T-helper 17 cell (primary cell): ENCODE data around the gene BID. TPM values are rescaled to one million over a fixed set of nuclear protein-coding genes. Genes with fewer than 3 reads are reported as not detected.
A peak's percentile ranks its signal among the peaks of the same experiment; 100 is the strongest.

Experiments used
- ATAC-seq: fragments of 150-1000 bp; cut with Tn5 transposase; 2 replicates; pipeline ENCODE4 v1.10.0; 2021; ENCODE audit warnings: mild to moderate bottlenecking, moderate library complexity
- DNase-seq, 3 donors: peaks; one replicate each; pipeline versions ENCODE4 v3.0.0 to v3.0.0-alpha.2; 2020 to 2021
- H3K9me3 ChIP-seq: one replicate; pipeline ENCODE4 v1.7.0; 2013; ENCODE audit warnings: low read length, mild to moderate bottlenecking; ENCODE audit not compliant: control insufficient read depth, poor library complexity, severe bottlenecking
- H3K27ac Mint-ChIP-seq: one replicate; pipeline ENCODE4 v1.8.0; 2022; ENCODE audit warnings: mild to moderate bottlenecking, moderate library complexity, mixed read lengths
- H3K27me3 Mint-ChIP-seq: one replicate; pipeline ENCODE4 v1.8.0; 2022; ENCODE audit warnings: mixed read lengths
- H3K36me3 Mint-ChIP-seq: one replicate; pipeline ENCODE4 v1.8.0; 2022; ENCODE audit warnings: low read depth, mixed read lengths
- H3K4me1 Mint-ChIP-seq: one replicate; pipeline ENCODE4 v1.8.0; 2022; ENCODE audit warnings: mild to moderate bottlenecking, mixed read lengths
- H3K4me3 Mint-ChIP-seq: one replicate; pipeline ENCODE4 v1.8.0; 2022; ENCODE audit warnings: mild to moderate bottlenecking, moderate library complexity, mixed read lengths
- total RNA-seq, 4 donors: library from RNA in 2 of 4; stranded (reverse) in 2 of 4; gene quantifications; one replicate each; pipeline ENCODE4 v1.2.3 and lab custom pipeline; 2022 to 2026

The BID gene
- 10 to 100 TPM; 18.3 to 24.2 TPM for total RNA-seq
- total RNA-seq (lab: John Stamatoyannopoulos, UW), result 15.2 to 44.4 reads per million in 2 donors

GRCh38 chr22:17774206-17774925 is at the start of gene BID:
BID (minus strand) TSS chr22:17774469; CDS start chr22:17750116, 24,353 bp downstream.
- H3K9me3 ChIP-seq, result no peaks in the 10 kb centered on the region
- H3K4me3 Mint-ChIP-seq, result peak within 1 kb of the TSS; percentile 94
- peak; percentile 20 to 47 (median 40) for DNase-seq
- H3K27ac Mint-ChIP-seq, result peak within 1 kb of the TSS; percentile 98
- H3K4me1 Mint-ChIP-seq, result peaks cover 60% of the 10 kb centered on the region
- no peaks in the 10 kb centered on the region for H3K27me3 Mint-ChIP-seq
- ATAC-seq, result peak; percentile 52
- no peaks in the 10 kb centered on the region for H3K36me3 Mint-ChIP-seq

GRCh38 chr22:17823964-17824363 is 49.7 kb upstream of the BID start:
- no peak for ATAC-seq
- Mint-ChIP-seq H3K4me1 (peaks cover 4% of the 10 kb centered on the region), H3K4me3 (no peak overlapping the region), H3K27me3 (no peaks in the 10 kb centered on the region), H3K27ac (no peak overlapping the region), H3K36me3 (peaks cover 8% of the 10 kb centered on the region)
- H3K9me3 ChIP-seq, result no peaks in the 10 kb centered on the region
- DNase-seq, result no peak

- Mint-ChIP-seq H3K4me1 (peaks cover 4% of the 10 kb centered on the region), H3K27ac (no peak overlapping the region), H3K36me3 (peaks cover 8% of the 10 kb centered on the region), H3K27me3 (no peaks in the 10 kb centered on the region), H3K4me3 (no peak overlapping the region)
- H3K9me3 ChIP-seq, result no peaks in the 10 kb centered on the region
- DNase-seq (no peak), ATAC-seq (no peak)
Measured at GRCh38 chr22:17823226-17823625, 49.0 kb upstream of the BID start.

DNA sequence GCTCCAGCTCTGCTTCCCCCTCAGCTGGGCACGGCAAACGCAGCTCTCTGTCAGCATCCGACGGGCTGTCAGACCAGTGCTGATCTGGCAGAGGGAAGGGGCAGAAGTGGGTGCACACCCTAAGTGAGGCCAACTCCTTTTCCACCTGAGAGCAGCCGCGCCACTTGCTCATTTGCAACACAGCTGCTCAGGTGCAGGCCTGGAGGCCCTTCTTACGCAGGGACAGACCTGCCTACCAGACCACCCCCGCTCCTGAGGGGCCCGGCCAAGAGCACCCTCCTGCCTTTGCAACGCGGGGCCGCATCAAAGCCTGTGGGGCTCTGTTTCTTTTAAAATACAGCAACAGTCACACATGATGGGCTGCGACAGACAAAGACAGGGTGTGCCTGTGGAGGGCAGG is 47.8 kb upstream of the BID start:
- H3K9me3 ChIP-seq, result no peaks in the 10 kb centered on the region
- ATAC-seq, result no peak

DNA sequence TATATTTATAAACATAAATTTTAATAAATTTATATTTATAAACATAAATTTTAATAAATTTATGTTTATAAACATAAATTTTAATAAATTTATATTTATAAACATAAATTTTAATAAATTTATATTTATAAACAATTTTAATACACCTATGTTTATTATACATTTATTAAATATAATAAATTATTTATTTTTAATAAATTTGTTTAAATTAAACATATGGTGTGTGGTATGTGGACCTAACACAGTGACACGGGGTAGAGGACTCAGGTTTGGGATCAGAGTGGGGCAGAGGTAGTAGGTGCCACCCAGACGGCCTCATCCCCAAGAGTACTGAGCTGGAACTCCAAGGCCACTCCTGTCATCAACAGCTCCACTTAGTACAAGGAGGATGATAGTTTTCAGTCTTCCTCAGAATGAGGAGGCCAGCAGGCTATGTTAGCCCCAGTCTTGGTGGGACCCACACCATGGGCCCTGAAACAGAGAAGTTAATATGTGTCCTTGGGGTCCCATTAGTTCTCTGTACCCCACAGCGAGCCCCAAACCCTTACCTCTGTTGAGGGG is 46.7 kb upstream of the BID start:
- Mint-ChIP-seq H3K4me3 (no peak overlapping the region), H3K4me1 (peaks cover 1% of the 10 kb centered on the region), H3K27me3 (no peaks in the 10 kb centered on the region), H3K27ac (no peak overlapping the region), H3K36me3 (peaks cover 1% of the 10 kb centered on the region)
- no peak for DNase-seq
- no peak for ATAC-seq
- H3K9me3 ChIP-seq, result no peaks in the 10 kb centered on the region

More for the DNA sequence above, 47.8 kb upstream of the BID start:
- no peak for DNase-seq
- Mint-ChIP-seq H3K36me3 (peaks cover 6% of the 10 kb centered on the region), H3K4me1 (peaks cover 4% of the 10 kb centered on the region), H3K27ac (no peak overlapping the region), H3K27me3 (no peaks in the 10 kb centered on the region), H3K4me3 (no peak overlapping the region)

GRCh38 chr22:17818649-17819048 is 44.4 kb upstream of the BID start:
- Mint-ChIP-seq H3K4me1 (no peaks in the 10 kb centered on the region), H3K4me3 (no peak overlapping the region), H3K27ac (no peak overlapping the region), H3K27me3 (no peaks in the 10 kb centered on the region), H3K36me3 (no peaks in the 10 kb centered on the region)
- no peaks in the 10 kb centered on the region for H3K9me3 ChIP-seq
- DNase-seq (no peak), ATAC-seq (no peak)

- H3K27me3 Mint-ChIP-seq, result no peaks in the 10 kb centered on the region
- no peak for ATAC-seq
- no peak overlapping the region for H3K27ac Mint-ChIP-seq
- H3K4me3 Mint-ChIP-seq, result no peak overlapping the region
- H3K36me3 Mint-ChIP-seq, result no peaks in the 10 kb centered on the region
- H3K4me1 Mint-ChIP-seq, result no peaks in the 10 kb centered on the region
- no peak for DNase-seq
- H3K9me3 ChIP-seq, result no peaks in the 10 kb centered on the region
Measured at GRCh38 chr22:17818180-17818579, 43.9 kb upstream of the BID start.

GRCh38 chr22:17817511-17818065 is 43.3 kb upstream of the BID start:
- ATAC-seq, result no peak
- H3K27me3 Mint-ChIP-seq, result no peaks in the 10 kb centered on the region
- H3K9me3 ChIP-seq, result no peaks in the 10 kb centered on the region
- H3K36me3 Mint-ChIP-seq, result no peaks in the 10 kb centered on the region
- H3K27ac Mint-ChIP-seq, result no peak overlapping the region
- no peak for DNase-seq
- no peak overlapping the region for H3K4me3 Mint-ChIP-seq
- no peaks in the 10 kb centered on the region for H3K4me1 Mint-ChIP-seq

DNA sequence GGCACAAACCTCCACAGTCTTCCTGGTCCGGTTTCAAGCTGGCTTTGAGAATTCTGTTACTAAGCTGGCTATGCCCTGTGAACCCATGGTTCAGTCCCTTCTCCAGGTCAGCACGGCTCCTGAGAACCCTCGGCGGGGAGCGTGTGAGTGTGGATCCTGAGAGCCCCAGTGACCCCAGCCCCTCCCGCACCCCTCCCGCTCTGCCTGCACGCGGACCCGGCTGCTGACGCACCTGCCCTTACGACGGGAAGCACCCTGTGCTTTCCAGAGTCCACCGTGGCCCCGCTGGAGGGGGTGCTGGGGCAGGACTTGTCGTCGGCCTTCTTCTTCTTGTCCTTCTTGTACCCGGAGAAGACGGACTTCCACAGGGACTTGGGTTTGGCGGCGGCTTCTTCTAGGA is 42.8 kb upstream of the BID start:
- H3K36me3 Mint-ChIP-seq, result no peaks in the 10 kb centered on the region
- H3K4me1 Mint-ChIP-seq, result no peaks in the 10 kb centered on the region
- no peak overlapping the region for H3K4me3 Mint-ChIP-seq
- ATAC-seq (no peak), DNase-seq (no peak)
- no peaks in the 10 kb centered on the region for H3K27me3 Mint-ChIP-seq
- no peak overlapping the region for H3K27ac Mint-ChIP-seq
- H3K9me3 ChIP-seq, result no peaks in the 10 kb centered on the region

- Mint-ChIP-seq H3K27me3 (no peaks in the 10 kb centered on the region), H3K27ac (no peak overlapping the region), H3K4me1 (no peaks in the 10 kb centered on the region), H3K36me3 (no peaks in the 10 kb centered on the region), H3K4me3 (no peak overlapping the region)
- DNase-seq, result no peak
- no peaks in the 10 kb centered on the region for H3K9me3 ChIP-seq
- ATAC-seq, result no peak
Measured at GRCh38 chr22:17816649-17817048, 42.4 kb upstream of the BID start.

GRCh38 chr22:17815703-17816254 is 41.5 kb upstream of the BID start:
- H3K4me1 Mint-ChIP-seq, result no peaks in the 10 kb centered on the region

GRCh38 chr22:17814830-17815229 is 40.6 kb upstream of the BID start:
- DNase-seq (no peak), ATAC-seq (no peak)
- H3K27me3 Mint-ChIP-seq, result no peaks in the 10 kb centered on the region
- H3K9me3 ChIP-seq, result no peaks in the 10 kb centered on the region
- H3K4me1 Mint-ChIP-seq, result no peaks in the 10 kb centered on the region
- H3K4me3 Mint-ChIP-seq, result no peak overlapping the region
- H3K36me3 Mint-ChIP-seq, result no peaks in the 10 kb centered on the region
- no peak overlapping the region for H3K27ac Mint-ChIP-seq

More at GRCh38 chr22:17815703-17816254, 41.5 kb upstream of the BID start:
- H3K9me3 ChIP-seq, result no peaks in the 10 kb centered on the region
- H3K4me3 Mint-ChIP-seq, result no peak overlapping the region
- no peaks in the 10 kb centered on the region for H3K27me3 Mint-ChIP-seq
- DNase-seq (no peak), ATAC-seq (no peak)
- no peak overlapping the region for H3K27ac Mint-ChIP-seq
- no peaks in the 10 kb centered on the region for H3K36me3 Mint-ChIP-seq

DNA sequence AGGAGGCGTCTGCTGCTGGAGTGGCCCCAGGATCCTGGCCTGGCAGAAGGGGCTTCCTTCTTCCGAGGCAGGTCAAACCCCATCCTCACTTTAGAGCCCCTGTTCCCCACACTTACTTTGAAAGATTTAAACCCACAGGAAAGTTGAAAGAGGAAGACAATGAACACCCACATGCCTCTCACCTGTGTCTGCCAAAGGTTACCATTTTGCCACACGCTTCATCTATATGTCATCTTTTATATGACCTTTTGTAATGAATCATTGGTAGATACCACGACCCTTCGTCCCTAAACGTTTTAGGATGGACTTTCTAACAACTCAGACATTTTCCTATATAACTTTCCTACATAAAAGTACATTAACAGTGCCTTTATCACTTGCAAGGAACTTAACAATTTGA is 39.8 kb upstream of the BID start:
- no peak for DNase-seq
- no peaks in the 10 kb centered on the region for H3K9me3 ChIP-seq
- no peaks in the 10 kb centered on the region for H3K36me3 Mint-ChIP-seq
- no peak overlapping the region for H3K4me3 Mint-ChIP-seq
- no peak for ATAC-seq
- H3K27me3 Mint-ChIP-seq, result no peaks in the 10 kb centered on the region
- H3K27ac Mint-ChIP-seq, result no peak overlapping the region
- H3K4me1 Mint-ChIP-seq, result no peaks in the 10 kb centered on the region
